GM12878 (cell line): ENCODE measurements around the gene PRKCB. TPM values are rescaled to one million over a fixed set of nuclear protein-coding genes. Genes with fewer than 3 reads are reported as not detected.

Source experiments
- HDAC2 ChIP-seq: fragments of 200-600 bp; sonication (generic); IDR thresholded peaks from 2 replicates; pipeline ENCODE4 v1.6.1; 2017
- MEF2A ChIP-seq: IDR thresholded peaks from 2 replicates; pipeline ENCODE4 v1.6.1; 2011; ENCODE audit warnings: low read depth, mild to moderate bottlenecking, low read length, moderate library complexity; ENCODE audit not compliant: insufficient read depth
- RB1 ChIP-seq: fragments of 450-650 bp; formaldehyde crosslinking; IDR thresholded peaks from 2 replicates; pipeline ENCODE4 v1.6.1; 2017; ENCODE audit warnings: mild to moderate bottlenecking, borderline replicate concordance
- RELA ChIP-seq: fragments of 450-650 bp; IDR thresholded peaks from 2 replicates; pipeline ENCODE4 v1.8.0; 2014; ENCODE audit warnings: borderline replicate concordance; ENCODE audit not compliant: partially characterized antibody
- SREBF1 ChIP-seq: IDR thresholded peaks from 2 replicates; pipeline ENCODE4 v1.6.1; 2012; ENCODE audit warnings: mild to moderate bottlenecking, low read length
- ZBTB33 ChIP-seq: fragments of 450-650 bp; IDR thresholded peaks from 2 replicates; pipeline ENCODE4 v1.6.1; 2017; ENCODE audit warnings: mild to moderate bottlenecking
- ZBTB40 ChIP-seq: fragments of 450-650 bp; IDR thresholded peaks from 2 replicates; pipeline ENCODE4 v1.6.1; 2016; ENCODE audit warnings: mild to moderate bottlenecking, moderate library complexity, borderline replicate concordance
- polyA plus RNA-seq, 11 experiments: library from polyadenylated mRNA; depleted of rRNA in 4 of 11; unstranded in 6 of 11; stranded (reverse) in 5 of 11; fragments of >200 nt; fragmentation: Nextera tagmentation in 4 of 11; fragmentation: Illumina TruSeq in 1 of 11; extraction: Ambion mirVana in 4 of 11; extraction: Trizol in 1 of 11; gene quantifications; 1 replicate in 1 of 11; 2 replicates in 10 of 11; pipeline versions ENCODE4 v1.2.1 to v1.2.3, GENCODE V29; 2011 to 2016; ENCODE audit warnings: inconsistent platforms in 2 of 11, missing spikeins in 2 of 11, low read depth in 1 of 11
- total RNA-seq, 4 experiments: library from RNA; depleted of rRNA in 3 of 4; stranded (reverse); fragments of >200 nt in 3 of 4; fragmentation: Illumina TruSeq in 1 of 4; extraction: Trizol in 1 of 4; gene quantifications; 2 replicates each; pipeline versions ENCODE4 v1.2.1 to v1.2.3, GENCODE V29; 2013 to 2021
- TF ChIP-seq, protein P1 (sequence below): fragments of 450-650 bp; IDR thresholded peaks from 2 replicates; pipeline ENCODE4 v1.6.1; 2016; ENCODE audit warnings: mild to moderate bottlenecking

PRKCB gene
- total and polyA plus RNA-seq, 10 of the 15 experiments (the other 5 are each of a cell fraction or from before 2014, with no cell fraction given): 21.4 to 158 (median 97.3) TPM

DNA sequence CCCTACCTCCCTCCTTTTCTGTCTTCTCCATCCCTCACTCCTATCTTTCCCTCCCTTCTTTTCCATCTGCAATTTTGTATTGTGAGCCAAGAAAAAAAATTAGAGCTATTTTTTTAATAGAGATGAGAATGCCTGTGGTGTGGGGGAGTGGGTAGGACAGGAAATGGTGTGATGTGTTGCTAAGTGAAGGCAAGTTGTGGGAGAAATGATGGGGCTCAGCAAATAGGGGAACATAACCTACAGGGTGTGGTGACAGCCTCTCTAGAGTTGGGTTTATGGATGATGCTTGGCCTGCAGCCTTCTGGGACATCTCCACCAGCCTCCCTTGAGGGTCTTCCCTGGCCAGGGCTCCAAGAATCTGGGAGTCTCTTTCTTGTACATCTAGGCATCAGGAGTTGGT, 257.3 kb downstream of the PRKCB start (continued):
- TF ChIP-seq ZBTB40 (no peak), HDAC2 (no peak), RELA (no peak), RB1 (no peak), SREBF1 (no peak), ZBTB33 (no peak), MEF2A (no peak)
- TF ChIP-seq, protein P1, sequence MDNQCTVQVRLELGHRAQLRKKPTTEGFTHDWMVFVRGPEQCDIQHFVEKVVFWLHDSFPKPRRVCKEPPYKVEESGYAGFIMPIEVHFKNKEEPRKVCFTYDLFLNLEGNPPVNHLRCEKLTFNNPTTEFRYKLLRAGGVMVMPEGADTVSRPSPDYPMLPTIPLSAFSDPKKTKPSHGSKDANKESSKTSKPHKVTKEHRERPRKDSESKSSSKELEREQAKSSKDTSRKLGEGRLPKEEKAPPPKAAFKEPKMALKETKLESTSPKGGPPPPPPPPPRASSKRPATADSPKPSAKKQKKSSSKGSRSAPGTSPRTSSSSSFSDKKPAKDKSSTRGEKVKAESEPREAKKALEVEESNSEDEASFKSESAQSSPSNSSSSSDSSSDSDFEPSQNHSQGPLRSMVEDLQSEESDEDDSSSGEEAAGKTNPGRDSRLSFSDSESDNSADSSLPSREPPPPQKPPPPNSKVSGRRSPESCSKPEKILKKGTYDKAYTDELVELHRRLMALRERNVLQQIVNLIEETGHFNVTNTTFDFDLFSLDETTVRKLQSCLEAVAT: no peak
